GM06990 (cell line): ENCODE measurements around the gene SLC8B1.

Experiments
- DNase-seq: peaks from one replicate; pipeline ENCODE4 v3.0.0-alpha.2; 2011; ENCODE audit not compliant: insufficient read length; ENCODE audit errors: extremely low read depth
- H3K27me3 ChIP-seq: replicated peaks from 2 replicates; pipeline ENCODE4 v1.6.0; 2011; ENCODE audit warnings: low read length; ENCODE audit not compliant: control insufficient read depth, insufficient read depth
- H3K36me3 ChIP-seq: 2 replicates; pipeline ENCODE4 v1.5.1; 2011; ENCODE audit warnings: low read length; ENCODE audit not compliant: control insufficient read depth, insufficient read depth
- H3K4me3 ChIP-seq: replicated peaks from 2 replicates; pipeline ENCODE4 v1.5.1; 2011; ENCODE audit warnings: low read depth, mild to moderate bottlenecking, control low read depth, low read length
- CTCF ChIP-seq: IDR thresholded peaks from 2 replicates; pipeline ENCODE4 v1.5.1; 2011; ENCODE audit warnings: low read length, control low read depth, mild to moderate bottlenecking, inconsistent platforms; ENCODE audit not compliant: insufficient read depth, poor library complexity, severe bottlenecking

The SLC8B1 gene

GRCh38 chr12:113368331-113368730 is 33.4 kb upstream of the SLC8B1 start:
- H3K4me3 ChIP-seq, result no peak overlapping the region
- no peak for TF ChIP-seq CTCF
- 0 out of 2 replicates have a peak, but pooled peaks cover under 1% of the 10 kb centered on the region for H3K36me3 ChIP-seq
- H3K27me3 ChIP-seq, result no peaks in the 10 kb centered on the region
- DNase-seq, result no peak

GRCh38 chr12:113366827-113367226 is 31.9 kb upstream of the SLC8B1 start:
- Histone ChIP-seq H3K36me3 (no peaks in the 10 kb centered on the region), H3K27me3 (no peaks in the 10 kb centered on the region), H3K4me3 (no peak overlapping the region)
- TF ChIP-seq CTCF, result no peak
- no peak for DNase-seq

GRCh38 chr12:113365639-113366395 is 30.9 kb upstream of the SLC8B1 start:
- H3K27me3 ChIP-seq, result no peaks in the 10 kb centered on the region
- DNase-seq, result no peak
- no peaks in the 10 kb centered on the region for H3K36me3 ChIP-seq
- no peak for TF ChIP-seq CTCF
- H3K4me3 ChIP-seq, result no peak overlapping the region

- no peaks in the 10 kb centered on the region for H3K36me3 ChIP-seq
- no peak for DNase-seq
- no peak overlapping the region for H3K4me3 ChIP-seq
- no peaks in the 10 kb centered on the region for H3K27me3 ChIP-seq
- no peak for TF ChIP-seq CTCF
These were observed 29.8 kb upstream of the SLC8B1 start for GRCh38 chr12:113364698-113365097.

- Histone ChIP-seq H3K27me3 (no peaks in the 10 kb centered on the region), H3K36me3 (no peaks in the 10 kb centered on the region), H3K4me3 (no peak overlapping the region)
- DNase-seq, result no peak
- TF ChIP-seq CTCF, result no peak
These were observed 26.9 kb upstream of the SLC8B1 start for GRCh38 chr12:113361574-113362370.
